Measurements from ENCODE around the gene LOXL4. TPM values are rescaled to one million over a fixed set of nuclear protein-coding genes. Genes with fewer than 3 reads are reported as not detected.
A peak's percentile ranks its signal among the peaks of the same experiment; 100 is the strongest.

The LOXL4 gene
- total RNA-seq, 1 experiment from 2014 or later: 1.3 TPM

GRCh38 chr10:98316661-98317060 lies 48.7 kb upstream of the LOXL4 start:
- H3K36me3 ChIP-seq (ENCODE audit: control insufficient read depth in 1 of 2, insufficient read depth in 2 of 2, low read length in 2 of 2): no peaks in the 10 kb centered on the region
- RAD21 ChIA-PET (ENCODE audit: low non-redundant PET in 1 of 2, low total read pairs in 2 of 2, uncharacterized antibody in 2 of 2, unreplicated experiment in 2 of 2): no interaction called here
- H3K9ac ChIP-seq (ENCODE audit: low read length): no peak overlapping the region
- POLR2A ChIA-PET: no interaction called here
- H3K27me3 ChIP-seq (ENCODE audit: insufficient read depth, low read length): no peaks in the 10 kb centered on the region
- CTCF ChIA-PET: no interaction called here
- ATAC-seq: no peak; the same call in 1 of the 2 replicates
- no peak for DNase-seq (ENCODE audit: low read depth, low spot score)
- peaks cover 0 to 16% of the 10 kb centered on the region in 2 experiments; a peak in 1 of 4 replicates for H3K4me1 ChIP-seq (ENCODE audit: control insufficient read depth in 1 of 2, insufficient read depth in 2 of 2, low read length in 2 of 2)
- peak overlapping the region; percentile 20 for H2AFZ ChIP-seq (ENCODE audit: low read depth, low read length, poor library complexity, severe bottlenecking)
- no peaks in the 10 kb centered on the region for H3K9me2 ChIP-seq (ENCODE audit: insufficient read depth)
- H3K4me3 ChIP-seq (replicated peaks in 1 of 2; ENCODE audit: low read depth in 1 of 2, low read length in 2 of 2): no peak overlapping the region
- H3K27ac ChIP-seq (ENCODE audit: low read depth, low read length): no peak overlapping the region
- TF ChIP-seq FOSL1 (IDR thresholded peaks at IDR 0.05; ENCODE audit: low read depth) (peak; percentile 46; the same call in 1 of the 2 replicates), SP1 (IDR thresholded peaks at IDR 0.05; ENCODE audit: low read depth) (peak; percentile 35; the same call in 1 of the 2 replicates), EZH2 (IDR thresholded peaks at IDR 0.05) (no peak), RAD21 (IDR thresholded peaks at IDR 0.05; ENCODE audit: low read depth) (no peak)
- no peaks in the 10 kb centered on the region for H3K79me2 ChIP-seq (ENCODE audit: insufficient read depth, low read length)
- H3K4me2 ChIP-seq (ENCODE audit: low read length): peak overlapping the region; percentile 19
- intact Hi-C loops (cut with micrococcal nuclease): no loop called here
- no peaks in the 10 kb centered on the region for H3K9me3 ChIP-seq (ENCODE audit: control insufficient read depth in 1 of 2, insufficient read depth in 1 of 2, low read depth in 1 of 2, low read length in 2 of 2)
- BruUV-seq (replicated peaks): no TSS peak
- H4K20me1 ChIP-seq (ENCODE audit: insufficient read depth): no peaks in the 10 kb centered on the region

GRCh38 chr10:98316170-98316569 lies 48.2 kb upstream of the LOXL4 start:
- Histone ChIP-seq H4K20me1 (ENCODE audit: insufficient read depth) (no peaks in the 10 kb centered on the region), H3K79me2 (ENCODE audit: insufficient read depth, low read length) (no peaks in the 10 kb centered on the region), H3K27ac (ENCODE audit: low read depth, low read length) (no peak overlapping the region), H3K9me3 (ENCODE audit: control insufficient read depth in 1 of 2, insufficient read depth in 1 of 2, low read depth in 1 of 2, low read length in 2 of 2) (no peaks in the 10 kb centered on the region), H2AFZ (ENCODE audit: low read depth, low read length, poor library complexity, severe bottlenecking) (no peak overlapping the region), H3K36me3 (ENCODE audit: control insufficient read depth in 1 of 2, insufficient read depth in 2 of 2, low read length in 2 of 2) (no peaks in the 10 kb centered on the region), H3K27me3 (ENCODE audit: insufficient read depth, low read length) (no peaks in the 10 kb centered on the region), H3K9ac (ENCODE audit: low read length) (no peak overlapping the region), H3K9me2 (ENCODE audit: insufficient read depth) (no peaks in the 10 kb centered on the region), H3K4me2 (ENCODE audit: low read length) (peak overlapping the region; percentile 19; the same call in 1 of the 2 replicates), H3K4me1 (ENCODE audit: control insufficient read depth in 1 of 2, insufficient read depth in 2 of 2, low read length in 2 of 2) (peaks cover 0 to 16% of the 10 kb centered on the region in 2 experiments; a peak in 1 of 4 replicates), H3K4me3 (replicated peaks in 1 of 2; ENCODE audit: low read depth in 1 of 2, low read length in 2 of 2) (no peak overlapping the region)
- intact Hi-C loops (cut with micrococcal nuclease): no loop called here
- RAD21 ChIA-PET (ENCODE audit: low non-redundant PET in 1 of 2, low total read pairs in 2 of 2, uncharacterized antibody in 2 of 2, unreplicated experiment in 2 of 2): no interaction called here
- no peak for ATAC-seq
- POLR2A ChIA-PET: no interaction called here
- TF ChIP-seq JUND (IDR thresholded peaks at IDR 0.05): no peak
- TF ChIP-seq FOSL1 (IDR thresholded peaks at IDR 0.05; ENCODE audit: low read depth): no peak
- TF ChIP-seq CEBPB (IDR thresholded peaks at IDR 0.05; ENCODE audit: low read depth): no peak
- TF ChIP-seq, protein P1, sequence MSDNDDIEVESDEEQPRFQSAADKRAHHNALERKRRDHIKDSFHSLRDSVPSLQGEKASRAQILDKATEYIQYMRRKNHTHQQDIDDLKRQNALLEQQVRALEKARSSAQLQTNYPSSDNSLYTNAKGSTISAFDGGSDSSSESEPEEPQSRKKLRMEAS (IDR thresholded peaks at IDR 0.05): no peak
- TF ChIP-seq YY1 (IDR thresholded peaks at IDR 0.05; ENCODE audit: extremely low read depth, insufficient replicate concordance, low read depth, low read length): no peak
- TF ChIP-seq ELF1 (IDR thresholded peaks at IDR 0.05; ENCODE audit: borderline replicate concordance, low read depth): no peak
- DNase-seq (ENCODE audit: low read depth, low spot score): no peak
- BruUV-seq (replicated peaks): no TSS peak
- CTCF ChIA-PET: no interaction called here
